ENCODE results near the gene ATP13A4.

GRCh38 chr3:193507566-193507965, 47.1 kb downstream of the ATP13A4 start:
- TF ChIP-seq POLR2A (IDR thresholded peaks at IDR 0.05; ENCODE audit: low read depth, low read length) = no peak
- TF ChIP-seq TAF1 (IDR thresholded peaks at IDR 0.05; ENCODE audit: borderline replicate concordance, low read depth, low read length) = no peak
- TF ChIP-seq POLR2AphosphoS5 (IDR thresholded peaks at IDR 0.05; ENCODE audit: low read depth, low read length) = no peak
